Endothelial cell of umbilical vein (primary cell): ENCODE measurements around the gene CEBPB. TPM values are rescaled to one million over a fixed set of nuclear protein-coding genes. Genes with fewer than 3 reads are reported as not detected.

Source experiments
- BruUV-seq: library from RNA; stranded (reverse); fragments of 400-500 nt; replicated peaks from 2 replicates; lab custom pipeline; 2021; lab: Mats Ljungman, UMichigan
- CTCF ChIA-PET: fragments of 300-600, 350-600 bp; sonication (Branson Sonifier 250); formaldehyde crosslinking; loops from one replicate; lab custom pipeline; 2021; ENCODE audit warnings: antibody characterized with exemption, inconsistent platforms; lab: Charles Lee
- POLR2A ChIA-PET: fragments of 300-600, 350-600 bp; sonication (Branson Sonifier 250); formaldehyde crosslinking; loops from one replicate; lab custom pipeline; 2021; ENCODE audit warnings: antibody characterized with exemption, inconsistent platforms; lab: Charles Lee
- DNase-seq: peaks from one replicate; pipeline ENCODE4 v3.0.0-alpha.2; 2011; ENCODE audit warnings: low read depth, low spot score
- FAIRE-seq: peaks from 2 replicates; lab custom pipeline; 2011; peaks lifted over from hg19 to GRCh38; lab: Jason Lieb, UNC
- H2AFZ ChIP-seq: 2 replicates; pipeline ENCODE4 v1.6.0; 2012; ENCODE audit warnings: low read depth, low read length, control low read depth, inconsistent platforms
- H3K27ac ChIP-seq: 2 replicates; pipeline ENCODE4 v1.5.1; 2011; ENCODE audit warnings: low read depth, mild to moderate bottlenecking, control low read depth, low read length, moderate library complexity; ENCODE audit not compliant: insufficient read depth
- H3K27me3 ChIP-seq, 2 experiments: 2 replicates each; pipeline versions ENCODE4 v1.6.0 to v1.6.1; 2011; ENCODE audit warnings: low read length in 2 of 2, mixed read lengths in 1 of 2; ENCODE audit not compliant: control insufficient read depth in 2 of 2, insufficient read depth in 2 of 2
- H3K36me3 ChIP-seq, 2 experiments: 2 replicates in 1 of 2; 3 replicates in 1 of 2; pipeline ENCODE4 v1.5.1; 2011; ENCODE audit warnings: low read length in 2 of 2, mild to moderate bottlenecking in 1 of 2, moderate library complexity in 1 of 2; ENCODE audit not compliant: control insufficient read depth in 2 of 2, insufficient read depth in 2 of 2; ENCODE audit errors: extremely low read depth in 1 of 2
- H3K4me1 ChIP-seq: 3 replicates; pipeline ENCODE4 v1.5.1; 2011; ENCODE audit warnings: mild to moderate bottlenecking, low read length; ENCODE audit not compliant: control insufficient read depth, insufficient read depth; ENCODE audit errors: extremely low read depth
- H3K4me2 ChIP-seq: 2 replicates; pipeline ENCODE4 v1.6.1; 2011; ENCODE audit warnings: low read length, control low read depth, mixed read lengths; ENCODE audit not compliant: insufficient read depth
- H3K4me3 ChIP-seq, 3 experiments: fragments of 200-600 bp in 1 of 3; sonication (generic), shearing (Covaris generic) in 1 of 3; replicated peaks in 1 of 3; 2 replicates each; pipeline ENCODE4 v1.5.1; 2011 to 2016; ENCODE audit warnings: control low read depth in 3 of 3, low read length in 3 of 3, mild to moderate bottlenecking in 2 of 3, inconsistent platforms in 1 of 3, low read depth in 1 of 3, moderate library complexity in 1 of 3; ENCODE audit not compliant: insufficient read depth in 1 of 3
- H3K79me2 ChIP-seq: 2 replicates; pipeline ENCODE4 v1.6.0; 2012; ENCODE audit warnings: low read length, inconsistent platforms; ENCODE audit not compliant: control insufficient read depth, insufficient read depth
- H3K9ac ChIP-seq: replicated peaks from 2 replicates; pipeline ENCODE3; 2011; ENCODE audit warnings: low read length, control low read depth; ENCODE audit not compliant: insufficient read depth; ENCODE audit errors: extremely low read depth
- H3K9me1 ChIP-seq: replicated peaks from 3 replicates; pipeline ENCODE4 v1.6.0; 2011; ENCODE audit warnings: mild to moderate bottlenecking, low read length; ENCODE audit not compliant: control insufficient read depth, insufficient read depth; ENCODE audit errors: extremely low read depth
- H3K9me3 ChIP-seq: replicated peaks from 2 replicates; pipeline ENCODE4 v1.5.1; 2012; ENCODE audit warnings: low read length, inconsistent platforms; ENCODE audit not compliant: control insufficient read depth, insufficient read depth
- H4K20me1 ChIP-seq: replicated peaks from 2 replicates; pipeline ENCODE3; 2011; ENCODE audit warnings: mild to moderate bottlenecking, low read length; ENCODE audit not compliant: control insufficient read depth, insufficient read depth; ENCODE audit errors: extremely low read depth
- CTCF ChIP-seq, 2 donors: IDR thresholded peaks; 1 replicate in 1 of 2; 2 replicates in 1 of 2; pipeline ENCODE4 v1.5.1; 2011; ENCODE audit warnings: low read length in 2 of 2, mild to moderate bottlenecking in 2 of 2, moderate library complexity in 2 of 2, control low read depth in 1 of 2, inconsistent platforms in 1 of 2, low read depth in 1 of 2; ENCODE audit not compliant: insufficient read depth in 1 of 2; ENCODE audit errors: extremely low read depth in 1 of 2
- FOS ChIP-seq: IDR thresholded peaks from 2 replicates; pipeline ENCODE4 v1.6.1; 2011; ENCODE audit warnings: mild to moderate bottlenecking, low read length, moderate library complexity, borderline replicate concordance; ENCODE audit not compliant: insufficient read depth
- GATA2 ChIP-seq: IDR thresholded peaks from 2 replicates; pipeline ENCODE4 v1.7.0; 2011; ENCODE audit warnings: low read depth, mild to moderate bottlenecking, moderate library complexity, mixed read lengths, low read length; ENCODE audit not compliant: insufficient read length, insufficient read depth
- JUN ChIP-seq: IDR thresholded peaks from 2 replicates; pipeline ENCODE4 v1.6.1; 2011; ENCODE audit warnings: borderline replicate concordance, low read depth; ENCODE audit not compliant: insufficient read length, insufficient read depth
- POLR2A ChIP-seq: IDR thresholded peaks from 2 replicates; pipeline ENCODE4 v1.6.1; 2012; ENCODE audit warnings: low read depth, mild to moderate bottlenecking, control low read depth, low read length
- POLR2AphosphoS5 ChIP-seq: IDR thresholded peaks from 2 replicates; pipeline ENCODE4 v1.6.1; 2012; ENCODE audit warnings: low read depth, mild to moderate bottlenecking, control low read depth, low read length, moderate library complexity; ENCODE audit not compliant: insufficient read depth
- dilution Hi-C: fragments of 300-500 bp; cut with MboI; formaldehyde crosslinking; loops from one replicate; pipeline ENCODE4 v1.15.0; 2019; ENCODE audit warnings: low sequenced_read_pairs; ENCODE audit not compliant: extremely low pct_ligation_motif_present
- intact Hi-C: fragments of 100-400 bp; cut with micrococcal nuclease; formaldehyde crosslinking; loops from one replicate; pipeline ENCODE4 v1.10.0; 2022
- polyA plus RNA-seq, 4 experiments: library from polyadenylated mRNA; depleted of rRNA in 3 of 4; stranded (reverse) in 3 of 4; unstranded in 1 of 4; fragments of >200 nt; gene quantifications; 2 replicates each; pipeline versions ENCODE4 v1.2.1 to v1.2.3, GENCODE V29; 2011 to 2012; ENCODE audit warnings: missing spikeins in 1 of 4
- total RNA-seq: library from RNA; stranded (reverse); gene quantifications from 2 replicates; pipeline ENCODE4 v1.2.3, GENCODE V29; 2021

CEBPB gene
- total and polyA plus RNA-seq, 2 donors (not counting 3 experiments of a cell fraction or from before 2014, with no cell fraction given), result 3.7 to 11.4 TPM

GRCh38 chr20:50194422-50194830 is 3.8 kb downstream of the CEBPB start:
- Histone ChIP-seq H3K9me3 (no peaks in the 10 kb centered on the region), H4K20me1 (no peaks in the 10 kb centered on the region), H3K27me3 (no peaks in the 10 kb centered on the region), H3K27ac (no peak overlapping the region), H3K4me3 (no peak overlapping the region), H2AFZ (no peak overlapping the region), H3K36me3 (no peaks in the 10 kb centered on the region), H3K79me2 (peaks cover 11% of the 10 kb centered on the region), H3K4me1 (peaks cover 12% of the 10 kb centered on the region), H3K9me1 (no peaks in the 10 kb centered on the region), H3K9ac (no peak overlapping the region), H3K4me2 (no peak overlapping the region)
- ChIA-PET POLR2A (no interaction called here), CTCF (no interaction called here)
- intact Hi-C loops (no loop called here), dilution Hi-C loops (no loop called here)
- no peak for TF ChIP-seq GATA2
- TF ChIP-seq JUN, result no peak
- TF ChIP-seq CTCF (IDR thresholded peaks at IDR 0.05; ENCODE audit: extremely low read depth in 1 of 2, insufficient read depth in 1 of 2, low read depth in 1 of 2, low read length in 2 of 2), result no peak
- no peak for TF ChIP-seq POLR2A
- no peak for TF ChIP-seq POLR2AphosphoS5
- no peak for TF ChIP-seq FOS
- BruUV-seq, result no TSS peak
- FAIRE-seq (no peak), DNase-seq (no peak)
